GM12878 (cell line): ENCODE measurements around the gene MYO1H. TPM values are rescaled to one million over a fixed set of nuclear protein-coding genes. Genes with fewer than 3 reads are reported as not detected.

Experiments used
- ATAC-seq: fragments of 200-7000 bp; cut with Tn5 transposase; 3 replicates; pipeline ENCODE4 v1.9.1; 2020; ENCODE audit warnings: mild to moderate bottlenecking, moderate library complexity
- BruUV-seq: library from RNA; stranded (reverse); fragments of 400-500 nt; replicated peaks from 2 replicates; lab custom pipeline; 2021; lab: Mats Ljungman, UMichigan
- CTCF ChIA-PET: fragments of 300-600 bp; sonication (Branson Sonifier 250); formaldehyde crosslinking; extraction: SDS; loops from one replicate; lab custom pipeline; 2021; ENCODE audit warnings: inconsistent platforms; lab: Yijun Ruan, JAX
- POLR2A ChIA-PET: fragments of 350-600 bp; formaldehyde crosslinking; extraction: SDS; loops from one replicate; lab custom pipeline; 2021; ENCODE audit warnings: inconsistent platforms; lab: Charles Lee
- RAD21 ChIA-PET: fragments of 300-600 bp; sonication (Branson Sonifier 250); formaldehyde crosslinking; loops from one replicate; lab custom pipeline; 2023; ENCODE audit warnings: antibody characterized with exemption; ENCODE audit not compliant: unreplicated experiment; lab: Charles Lee
- SMC1A ChIA-PET: fragments of 300-600 bp; sonication (Branson Sonifier 250); formaldehyde crosslinking; loops from one replicate; lab custom pipeline; 2023; ENCODE audit not compliant: unreplicated experiment, uncharacterized antibody; lab: Charles Lee
- DNase-seq: peaks from one replicate; pipeline ENCODE4 v3.0.0-alpha.2; 2011; ENCODE audit warnings: low read depth, low spot score
- FAIRE-seq: peaks from 3 replicates; lab custom pipeline; 2011; peaks lifted over from hg19 to GRCh38; lab: Jason Lieb, UNC
- H2AFZ ChIP-seq: 2 replicates; pipeline ENCODE4 v1.6.0; 2011; ENCODE audit warnings: low read depth, low read length, control low read depth; ENCODE audit not compliant: control insufficient read depth
- H3K27ac ChIP-seq: 2 replicates; pipeline ENCODE4 v1.5.1; 2011; ENCODE audit warnings: control low read depth; ENCODE audit not compliant: control insufficient read depth, insufficient read depth
- H3K27me3 ChIP-seq, 2 experiments: replicated peaks in 1 of 2; 2 replicates each; pipeline versions ENCODE4 v1.6.0 to v1.6.1; 2011; ENCODE audit warnings: low read length in 1 of 2; ENCODE audit not compliant: control insufficient read depth in 2 of 2, insufficient read depth in 2 of 2
- H3K36me3 ChIP-seq, 2 experiments: 2 replicates each; pipeline ENCODE4 v1.5.1; 2011; ENCODE audit warnings: low read length in 1 of 2; ENCODE audit not compliant: control insufficient read depth in 2 of 2, insufficient read depth in 2 of 2
- H3K4me1 ChIP-seq: 2 replicates; pipeline ENCODE4 v1.6.1; 2011; ENCODE audit warnings: mild to moderate bottlenecking, low read length, moderate library complexity, mixed read lengths; ENCODE audit not compliant: control insufficient read depth, insufficient read depth
- H3K4me2 ChIP-seq: 2 replicates; pipeline ENCODE4 v1.6.0; 2011; ENCODE audit warnings: control low read depth; ENCODE audit not compliant: control insufficient read depth, insufficient read depth
- H3K4me3 ChIP-seq: fragments of 200-600 bp; sonication (generic); 2 replicates; pipeline ENCODE4 v1.5.1; 2016
- H3K79me2 ChIP-seq: 2 replicates; pipeline ENCODE4 v1.6.0; 2011; ENCODE audit warnings: low read length; ENCODE audit not compliant: control insufficient read depth, insufficient read depth
- H3K9ac ChIP-seq: 2 replicates; pipeline ENCODE4 v1.8.0; 2011; ENCODE audit warnings: low read length, control low read depth, mixed read lengths; ENCODE audit not compliant: control insufficient read depth, insufficient read depth
- H3K9me3 ChIP-seq: replicated peaks from 3 replicates; pipeline ENCODE4 v1.5.1; 2011; ENCODE audit warnings: mild to moderate bottlenecking, low read length; ENCODE audit not compliant: control insufficient read depth, insufficient read depth
- H4K20me1 ChIP-seq: 2 replicates; pipeline ENCODE4 v1.6.0; 2011; ENCODE audit not compliant: control insufficient read depth, insufficient read depth
- BCL3 ChIP-seq: IDR thresholded peaks from 2 replicates; pipeline ENCODE4 v1.6.1; 2011; ENCODE audit warnings: borderline replicate concordance, low read depth, mild to moderate bottlenecking, moderate library complexity, low read length; ENCODE audit not compliant: insufficient read depth, poor library complexity, severe bottlenecking
- CREB1 ChIP-seq: IDR thresholded peaks from 2 replicates; pipeline ENCODE4 v1.6.1; 2012; ENCODE audit warnings: low read depth, mild to moderate bottlenecking, inconsistent platforms
- FOS ChIP-seq: IDR thresholded peaks from 3 replicates; pipeline ENCODE4 v1.6.1; 2011; ENCODE audit warnings: borderline replicate concordance; ENCODE audit not compliant: insufficient read length; ENCODE audit errors: extremely low read depth
- GATAD2B ChIP-seq: fragments of 450-650 bp; conservative IDR thresholded peaks from 2 replicates; pipeline ENCODE4 v1.6.1; 2017; ENCODE audit warnings: low read depth, mild to moderate bottlenecking, moderate library complexity
- KDM1A ChIP-seq: fragments of 200-600 bp; sonication (generic); IDR thresholded peaks from 2 replicates; pipeline ENCODE4 v1.6.1; 2016; ENCODE audit warnings: borderline replicate concordance
- MYB ChIP-seq: fragments of 150-350 bp; IDR thresholded peaks from 2 replicates; pipeline ENCODE4 v1.6.1; 2014; ENCODE audit warnings: mild to moderate bottlenecking, low read depth, low read length, borderline replicate concordance
- NFXL1 ChIP-seq: fragments of 450-650 bp; IDR thresholded peaks from 2 replicates; pipeline ENCODE4 v1.6.1; 2017; ENCODE audit warnings: antibody characterized with exemption, mild to moderate bottlenecking, borderline replicate concordance
- NFYB ChIP-seq: IDR thresholded peaks from 2 replicates; pipeline ENCODE4 v1.6.1; 2011; ENCODE audit warnings: low read depth, mild to moderate bottlenecking, low read length, improper control_type of control experiment, moderate library complexity; ENCODE audit not compliant: insufficient read depth
- NR2F1 ChIP-seq: fragments of 450-650 bp; conservative IDR thresholded peaks from 2 replicates; pipeline ENCODE4 v1.6.1; 2017; ENCODE audit warnings: mild to moderate bottlenecking
- PAX8 ChIP-seq: fragments of 450-650 bp; IDR thresholded peaks from 2 replicates; pipeline ENCODE4 v1.6.1; 2017; ENCODE audit warnings: mild to moderate bottlenecking, moderate library complexity
- POLR2A ChIP-seq: IDR thresholded peaks from 2 replicates; pipeline ENCODE4 v1.6.1; 2011; ENCODE audit warnings: low read depth, mild to moderate bottlenecking, low read length
- POLR2AphosphoS2 ChIP-seq: IDR thresholded peaks from 2 replicates; pipeline ENCODE4 v1.6.1; 2011; ENCODE audit warnings: low read depth, mild to moderate bottlenecking, low read length, improper control_type of control experiment, moderate library complexity
- STAT3 ChIP-seq: IDR thresholded peaks from 2 replicates; pipeline ENCODE4 v1.6.1; 2011; ENCODE audit warnings: low read depth, low read length, improper control_type of control experiment
- TARDBP ChIP-seq: IDR thresholded peaks from 2 replicates; pipeline ENCODE4 v1.6.1; 2016; ENCODE audit warnings: borderline replicate concordance
- YY1 ChIP-seq: IDR thresholded peaks from 2 replicates; pipeline ENCODE4 v1.6.1; 2011; ENCODE audit warnings: low read depth, mild to moderate bottlenecking, low read length
- ZBTB4 ChIP-seq: fragments of 450-650 bp; formaldehyde crosslinking; IDR thresholded peaks from 2 replicates; pipeline ENCODE4 v1.4.0; 2022; ENCODE audit warnings: mild to moderate bottlenecking, moderate library complexity
- WGBS: methylation state at CpG from one replicate; pipeline ENCODE4 v1.1.6; 2016; ENCODE audit warnings: low lambda C conversion rate; ENCODE audit not compliant: insufficient replicate concordance, insufficient coverage; ENCODE audit errors: missing lambda C conversion rate; 5-methylcytosine and 5-hydroxymethylcytosine counted together
- in situ Hi-C: fragments of 300-500 bp; cut with MboI; formaldehyde crosslinking; loops from 9 replicates; pipeline ENCODE4 v1.14.3; 2018; ENCODE audit warnings: mixed read lengths
- intact Hi-C: fragments of 100-400 bp; cut with micrococcal nuclease; formaldehyde crosslinking; loops from one replicate; pipeline ENCODE4 v1.14.2; 2022; ENCODE audit not compliant: unreplicated experiment
- polyA plus RNA-seq, 11 experiments: library from polyadenylated mRNA; depleted of rRNA in 4 of 11; unstranded in 6 of 11; stranded (reverse) in 5 of 11; fragments of >200 nt; fragmentation: Nextera tagmentation in 4 of 11; fragmentation: Illumina TruSeq in 1 of 11; extraction: Ambion mirVana in 4 of 11; extraction: Trizol in 1 of 11; gene quantifications; 1 replicate in 1 of 11; 2 replicates in 10 of 11; pipeline versions ENCODE4 v1.2.1 to v1.2.3, GENCODE V29; 2011 to 2016; ENCODE audit warnings: inconsistent platforms in 2 of 11, missing spikeins in 2 of 11, low read depth in 1 of 11
- total RNA-seq, 4 experiments: library from RNA; depleted of rRNA in 3 of 4; stranded (reverse); fragments of >200 nt in 3 of 4; fragmentation: Illumina TruSeq in 1 of 4; extraction: Trizol in 1 of 4; gene quantifications; 2 replicates each; pipeline versions ENCODE4 v1.2.1 to v1.2.3, GENCODE V29; 2013 to 2021
- TF ChIP-seq, protein P1 (sequence below): fragments of 450-650 bp; IDR thresholded peaks from 2 replicates; pipeline ENCODE4 v1.6.1; 2016; ENCODE audit warnings: mild to moderate bottlenecking
- TF ChIP-seq, protein P2 (sequence below): IDR thresholded peaks from 2 replicates; pipeline ENCODE4 v1.6.1; 2012; ENCODE audit warnings: low read depth, low read length, improper control_type of control experiment
- TF ChIP-seq, protein P3 (sequence below): IDR thresholded peaks from 2 replicates; pipeline ENCODE4 v1.6.1; 2011; ENCODE audit warnings: mild to moderate bottlenecking, low read depth, low read length, moderate library complexity; ENCODE audit not compliant: insufficient replicate concordance

The MYO1H gene
- total and polyA plus RNA-seq, 10 of the 15 experiments (the other 5 are each of a cell fraction or from before 2014, with no cell fraction given) = 0.05 TPM; not detected in 9

DNA sequence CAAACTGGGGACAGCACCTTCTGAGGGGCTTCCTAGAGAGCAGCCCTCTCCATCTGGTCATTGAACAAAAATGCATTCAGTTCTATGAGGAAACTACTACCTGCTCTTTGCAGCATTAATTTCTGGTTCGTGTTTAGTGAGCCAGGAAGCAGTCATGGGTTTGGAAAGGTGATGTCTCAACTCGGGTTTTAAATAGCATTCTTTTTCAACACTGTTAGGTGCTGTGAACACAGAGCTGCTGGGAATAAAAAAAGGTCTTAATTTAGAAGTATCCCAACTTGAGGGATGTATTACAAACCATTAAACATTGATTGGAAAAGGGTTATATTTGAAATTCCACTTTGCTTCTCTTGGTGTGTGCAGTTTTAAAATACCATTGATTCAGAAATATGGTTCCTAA, 9.3 kb downstream of the MYO1H start:
- Histone ChIP-seq H3K36me3 (no peaks in the 10 kb centered on the region), H3K4me3 (no peak overlapping the region), H3K4me2 (no peak overlapping the region), H3K27ac (no peak overlapping the region), H2AFZ (no peak overlapping the region), H3K9me3 (no peaks in the 10 kb centered on the region), H4K20me1 (no peaks in the 10 kb centered on the region), H3K27me3 (no peaks in the 10 kb centered on the region), H3K79me2 (no peaks in the 10 kb centered on the region), H3K4me1 (no peaks in the 10 kb centered on the region; the same call in 1 of the 2 replicates), H3K9ac (no peak overlapping the region)
- in situ Hi-C loops = no loop called here
- intact Hi-C loops = no loop called here
- no peak for ATAC-seq
- no peak for DNase-seq
- no TSS peak for BruUV-seq
- no peak for FAIRE-seq
- CTCF ChIA-PET = interaction anchor here (1.1 to 1.4 kb wide), 2 partner anchors 37 to 93 kb away, joined by 3 read pairs; no protein-coding TSS in a partner anchor
- 19% methylated on average over 2 of the region's 2 CpGs for WGBS
- SMC1A ChIA-PET = interaction anchor here (1.1 kb wide), 1 partner anchor 72 kb away, joined by 3 read pairs; no protein-coding TSS in a partner anchor
- POLR2A ChIA-PET = no interaction called here
- RAD21 ChIA-PET = no interaction called here
- TF ChIP-seq KDM1A = no peak
- TF ChIP-seq NFYB = no peak
- no peak for TF ChIP-seq FOS
- TF ChIP-seq MYB = no peak
- TF ChIP-seq ZBTB4 (CRISPR knock-in tag) = no peak
- TF ChIP-seq, protein P1, sequence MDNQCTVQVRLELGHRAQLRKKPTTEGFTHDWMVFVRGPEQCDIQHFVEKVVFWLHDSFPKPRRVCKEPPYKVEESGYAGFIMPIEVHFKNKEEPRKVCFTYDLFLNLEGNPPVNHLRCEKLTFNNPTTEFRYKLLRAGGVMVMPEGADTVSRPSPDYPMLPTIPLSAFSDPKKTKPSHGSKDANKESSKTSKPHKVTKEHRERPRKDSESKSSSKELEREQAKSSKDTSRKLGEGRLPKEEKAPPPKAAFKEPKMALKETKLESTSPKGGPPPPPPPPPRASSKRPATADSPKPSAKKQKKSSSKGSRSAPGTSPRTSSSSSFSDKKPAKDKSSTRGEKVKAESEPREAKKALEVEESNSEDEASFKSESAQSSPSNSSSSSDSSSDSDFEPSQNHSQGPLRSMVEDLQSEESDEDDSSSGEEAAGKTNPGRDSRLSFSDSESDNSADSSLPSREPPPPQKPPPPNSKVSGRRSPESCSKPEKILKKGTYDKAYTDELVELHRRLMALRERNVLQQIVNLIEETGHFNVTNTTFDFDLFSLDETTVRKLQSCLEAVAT = no peak
- TF ChIP-seq NR2F1 = no peak
- TF ChIP-seq, protein P2, sequence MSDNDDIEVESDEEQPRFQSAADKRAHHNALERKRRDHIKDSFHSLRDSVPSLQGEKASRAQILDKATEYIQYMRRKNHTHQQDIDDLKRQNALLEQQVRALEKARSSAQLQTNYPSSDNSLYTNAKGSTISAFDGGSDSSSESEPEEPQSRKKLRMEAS = no peak
- no peak for TF ChIP-seq NFXL1
- no peak for TF ChIP-seq STAT3
- no peak for TF ChIP-seq POLR2A
- no peak for TF ChIP-seq PAX8
- TF ChIP-seq, protein P3, sequence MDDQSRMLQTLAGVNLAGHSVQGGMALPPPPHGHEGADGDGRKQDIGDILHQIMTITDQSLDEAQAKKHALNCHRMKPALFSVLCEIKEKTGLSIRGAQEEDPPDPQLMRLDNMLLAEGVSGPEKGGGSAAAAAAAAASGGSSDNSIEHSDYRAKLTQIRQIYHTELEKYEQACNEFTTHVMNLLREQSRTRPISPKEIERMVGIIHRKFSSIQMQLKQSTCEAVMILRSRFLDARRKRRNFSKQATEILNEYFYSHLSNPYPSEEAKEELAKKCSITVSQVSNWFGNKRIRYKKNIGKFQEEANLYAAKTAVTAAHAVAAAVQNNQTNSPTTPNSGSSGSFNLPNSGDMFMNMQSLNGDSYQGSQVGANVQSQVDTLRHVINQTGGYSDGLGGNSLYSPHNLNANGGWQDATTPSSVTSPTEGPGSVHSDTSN = no peak
- no peak for TF ChIP-seq TARDBP
- no peak for TF ChIP-seq BCL3
- no peak for TF ChIP-seq POLR2AphosphoS2
- TF ChIP-seq YY1 = no peak
- TF ChIP-seq GATAD2B = no peak
- TF ChIP-seq CREB1 = no peak
